Stimulated activated naive CD4-positive, alpha-beta T cell (primary cell): ENCODE data around the gene PDZRN4.
"Not testable (repeated sequence)": the region's sequence is repeated elsewhere in the genome, so short reads cannot be mapped to it uniquely, and the experiment has no call there.

Experiments
- DNase-seq, 6 experiments: peaks; one replicate each; lab custom pipeline; 2025; lab: John Stamatoyannopoulos, UW

Gene PDZRN4

GRCh38 chr12:41286426-41286825 is 98.3 kb downstream of the PDZRN4 start:
- no peak for DNase-seq

DNA sequence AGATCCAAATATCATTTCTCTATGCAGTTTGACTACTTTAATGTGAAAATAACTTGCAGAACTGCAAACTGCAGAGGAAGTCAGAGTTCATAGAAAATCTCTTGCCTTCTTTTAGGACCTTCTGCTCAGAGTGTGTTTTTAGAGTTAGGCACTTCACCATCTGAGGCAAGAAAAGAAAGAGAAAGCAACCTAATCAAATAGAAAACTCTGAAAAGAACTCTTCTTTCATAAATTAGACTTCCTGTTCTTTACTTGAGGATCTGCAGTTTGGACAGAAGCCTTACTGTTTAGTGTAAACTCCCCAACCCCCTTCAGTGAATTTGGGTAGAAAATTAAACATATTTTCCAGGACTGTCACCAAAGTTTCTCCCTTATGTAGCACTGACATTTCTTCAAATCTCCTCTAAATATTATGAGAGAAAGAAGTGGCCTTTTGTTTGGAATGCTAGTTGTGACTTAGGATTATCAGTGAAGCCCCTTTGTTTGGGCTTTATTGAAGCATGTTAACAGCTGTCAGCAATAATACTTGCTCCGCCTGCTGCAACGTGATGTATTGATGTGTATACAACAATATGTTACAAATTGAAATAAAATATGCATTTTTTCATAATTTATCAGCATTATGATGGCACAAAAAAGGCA is 99.5 kb downstream of the PDZRN4 start:
- no peak for DNase-seq

- no peak for DNase-seq
Observed at GRCh38 chr12:41288142-41288811, 100.2 kb downstream of the PDZRN4 start.

GRCh38 chr12:41289501-41289900 is 101.4 kb downstream of the PDZRN4 start:
- DNase-seq = no peak

- DNase-seq = no peak
Observed at GRCh38 chr12:41293011-41293410, 104.9 kb downstream of the PDZRN4 start.

- no peak for DNase-seq
Observed at GRCh38 chr12:41293461-41293860, 105.3 kb downstream of the PDZRN4 start.

GRCh38 chr12:41302979-41303403 is 114.9 kb downstream of the PDZRN4 start:
- DNase-seq = no peak

- DNase-seq = no peak
Observed at GRCh38 chr12:41304526-41304925, 116.4 kb downstream of the PDZRN4 start.

- no peak for DNase-seq
Observed at GRCh38 chr12:41310367-41310766, 122.2 kb downstream of the PDZRN4 start.

GRCh38 chr12:41311883-41312282 is 123.8 kb downstream of the PDZRN4 start:
- no peak for DNase-seq

- DNase-seq = not testable (repeated sequence)
Observed at GRCh38 chr12:41312451-41312850, 124.3 kb downstream of the PDZRN4 start.

DNA sequence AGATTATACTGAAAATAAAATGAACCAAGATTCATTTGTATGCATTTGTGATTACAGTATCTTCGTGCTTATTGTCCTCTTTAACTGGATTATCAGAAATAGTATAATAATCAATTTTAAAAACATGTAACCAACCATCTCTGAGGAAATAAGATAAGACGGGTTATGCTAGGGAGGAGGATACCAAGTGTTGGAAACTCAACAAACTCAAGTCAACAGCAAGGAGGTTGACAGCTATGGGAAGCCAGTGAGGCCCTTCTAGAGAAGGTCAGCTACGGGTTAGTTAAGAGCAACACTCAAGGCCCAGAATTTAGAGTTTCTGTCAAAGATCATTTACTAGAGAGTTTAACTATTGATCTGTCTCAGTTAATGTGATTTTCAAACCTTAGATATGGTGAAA is 137.2 kb downstream of the PDZRN4 start:
- no peak for DNase-seq

DNA sequence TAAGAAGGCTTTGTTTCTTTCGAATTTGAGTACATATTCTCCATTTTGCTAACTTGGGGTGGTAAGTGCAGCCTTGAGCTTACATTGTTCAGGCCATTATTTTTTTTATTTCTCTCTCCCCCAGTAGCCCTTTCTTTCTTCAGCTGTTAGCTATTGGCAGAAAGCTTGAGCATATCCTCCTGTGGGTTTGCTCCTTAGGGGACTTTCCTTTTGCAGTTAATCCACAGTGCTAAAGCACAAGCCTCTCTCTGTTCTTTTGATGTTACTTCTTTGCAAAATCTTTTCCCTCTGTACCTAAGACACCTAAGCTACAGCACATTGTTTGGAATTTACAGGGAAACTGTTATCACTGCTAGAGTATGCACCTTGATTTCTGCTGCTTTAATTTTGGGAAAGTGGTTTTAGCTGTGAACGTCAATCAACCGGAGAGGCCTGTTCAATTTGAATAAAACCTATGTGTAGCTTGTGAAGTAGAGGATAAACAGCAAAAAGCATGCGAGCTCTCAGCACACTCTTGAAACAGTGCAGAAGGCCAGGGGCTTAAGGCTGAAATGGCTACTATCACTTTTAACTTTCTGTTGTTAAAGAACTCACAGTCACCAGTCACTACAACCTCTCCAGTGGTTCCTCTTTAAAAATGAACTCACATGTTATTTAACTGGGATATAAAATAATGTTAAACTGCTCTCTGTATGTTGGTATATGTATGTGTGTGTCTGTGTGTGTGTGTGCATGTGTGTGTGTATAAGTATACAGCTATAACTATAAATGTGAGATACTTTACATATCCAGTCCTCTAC is 139.2 kb downstream of the PDZRN4 start:
- DNase-seq = no peak

- no peak for DNase-seq
Observed at GRCh38 chr12:41333974-41334373, 145.9 kb downstream of the PDZRN4 start.

GRCh38 chr12:41334390-41334789 is 146.3 kb downstream of the PDZRN4 start:
- no peak for DNase-seq

DNA sequence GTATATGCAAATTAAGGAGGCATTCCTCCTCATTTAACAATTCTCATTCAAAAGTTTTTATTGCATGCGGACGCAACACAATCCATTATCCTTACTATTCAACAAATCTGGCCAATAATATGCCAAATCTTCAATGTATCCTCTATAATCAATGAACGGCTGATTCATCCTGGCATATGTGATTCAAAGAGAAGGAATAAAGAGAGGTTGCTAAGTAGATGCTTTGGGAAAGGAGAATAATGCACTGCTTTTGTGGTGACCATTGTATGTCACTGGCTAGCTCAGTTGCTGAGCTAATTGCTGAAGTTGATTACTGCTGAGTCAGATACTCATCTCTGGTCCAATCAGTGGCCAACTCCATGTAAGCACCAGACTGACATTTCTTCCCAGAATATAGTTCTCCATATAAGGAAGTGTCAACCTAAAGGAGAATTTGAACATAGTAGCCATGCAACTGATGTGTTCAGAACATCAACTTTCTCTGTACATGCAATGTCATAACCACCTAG is 148.0 kb downstream of the PDZRN4 start:
- no peak for DNase-seq

DNA sequence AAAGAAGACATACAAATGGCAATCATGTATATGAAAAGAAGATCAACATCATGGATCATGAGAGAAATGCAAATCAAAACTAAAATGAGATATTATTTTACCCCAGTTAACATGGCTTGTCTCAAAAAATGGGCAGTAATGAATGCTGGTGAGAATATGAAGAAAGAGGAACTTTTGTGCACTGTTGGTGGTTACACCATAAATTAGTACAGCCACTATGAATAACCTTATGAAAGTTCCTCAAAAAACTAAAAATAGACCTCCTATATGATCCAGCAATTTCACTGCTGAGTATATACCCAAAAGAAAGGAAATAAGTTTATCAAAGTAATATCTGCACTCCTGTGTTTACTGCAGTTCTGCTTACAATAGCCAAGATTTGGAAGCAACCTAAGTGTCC is 151.7 kb downstream of the PDZRN4 start:
- DNase-seq = no peak

DNA sequence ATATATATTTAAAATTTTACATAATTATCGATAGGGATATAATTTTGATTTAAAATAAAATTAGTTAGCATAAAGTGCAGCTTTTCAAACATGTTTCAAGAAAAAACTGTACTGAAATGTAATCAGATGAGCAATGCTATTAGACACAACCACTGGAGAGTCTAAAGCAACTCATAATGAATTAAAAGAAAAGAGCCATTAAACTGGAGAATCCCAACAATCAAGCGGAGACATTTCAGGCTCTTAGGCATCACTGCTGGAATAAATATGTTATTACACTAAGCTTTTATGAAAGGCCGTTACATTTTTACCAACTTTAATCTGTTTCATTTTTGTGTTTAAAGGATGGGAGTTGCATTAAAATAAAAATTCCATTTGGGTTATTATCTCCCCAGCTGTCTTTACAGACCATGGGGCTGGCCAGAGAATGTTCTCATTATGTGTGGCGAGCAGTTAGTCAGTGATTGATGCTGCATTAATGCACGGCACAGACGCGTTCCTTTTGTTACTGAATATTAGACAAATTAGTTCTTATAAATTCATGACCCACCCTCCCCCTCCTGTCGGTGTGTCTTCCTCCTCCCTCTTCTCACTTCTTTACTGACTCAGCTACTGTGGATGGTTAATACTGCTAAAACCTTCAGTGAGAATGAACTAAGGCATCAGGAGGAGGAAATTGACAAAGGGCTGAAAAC is 156.8 kb downstream of the PDZRN4 start:
- DNase-seq = no peak

GRCh38 chr12:41348198-41348597 is 160.1 kb downstream of the PDZRN4 start:
- no peak for DNase-seq

DNA sequence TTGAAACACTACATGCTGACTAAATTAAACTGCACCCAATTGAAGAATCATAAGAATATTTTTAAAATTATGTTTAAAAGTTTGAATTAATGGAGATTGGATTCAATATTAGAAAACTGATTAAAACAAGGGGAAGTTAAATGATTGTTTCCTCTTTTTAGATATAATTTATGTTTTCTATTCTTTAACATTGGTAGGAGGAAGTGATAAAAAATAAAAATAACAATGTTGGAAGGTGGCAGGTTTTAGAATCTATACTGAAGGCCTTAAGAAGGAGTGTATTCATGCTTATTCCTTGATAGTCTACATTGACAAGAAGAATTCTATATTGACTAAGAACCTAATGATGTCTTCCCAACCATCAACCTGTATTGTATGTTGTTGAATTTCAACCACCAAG is 168.1 kb downstream of the PDZRN4 start:
- no peak for DNase-seq

DNA sequence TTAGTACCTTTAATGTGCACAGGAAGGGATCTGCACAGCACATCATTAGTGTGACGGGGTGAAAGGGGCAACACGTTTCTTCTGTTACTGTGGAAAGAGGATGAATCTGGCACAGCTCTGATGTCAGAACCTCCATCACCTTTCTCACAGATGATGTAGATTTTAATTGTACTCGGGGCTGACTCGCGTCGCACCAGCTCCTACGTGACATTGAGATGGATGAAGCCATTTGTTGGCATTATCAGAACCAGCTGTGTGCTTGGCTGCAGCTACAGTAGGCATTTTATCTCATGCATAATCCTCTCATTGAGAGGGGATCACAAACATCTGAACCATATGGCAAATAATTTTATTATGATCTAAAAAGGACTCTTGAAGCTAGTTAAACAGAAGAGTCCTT is 173.6 kb downstream of the PDZRN4 start:
- no peak for DNase-seq

GRCh38 chr12:41362510-41362909 is 174.4 kb downstream of the PDZRN4 start:
- no peak for DNase-seq
